HepG2 (cell line): Measurements from ENCODE around the gene KCNQ2. TPM values are rescaled to one million over a fixed set of nuclear protein-coding genes. Genes with fewer than 3 reads are reported as not detected.
A peak's percentile ranks its signal among the peaks of the same experiment; 100 is the strongest.

ENCODE experiments used
- ATAC-seq: fragments of 200-7000 bp; cut with Tn5 transposase; 3 replicates; pipeline ENCODE4 v1.9.1; 2020; ENCODE audit warnings: mild to moderate bottlenecking, moderate library complexity
- BruUV-seq: library from RNA; stranded (reverse); fragments of 400-500 nt; replicated peaks from 2 replicates; lab custom pipeline; 2021; lab: Mats Ljungman, UMichigan
- CTCF ChIA-PET: fragments of 300-600 bp; formaldehyde crosslinking; extraction: SDS; loops from one replicate; lab custom pipeline; 2021; ENCODE audit warnings: low total read pairs, inconsistent platforms, low intra/inter-chr PET ratio; lab: Yijun Ruan, JAX
- POLR2A ChIA-PET: fragments of 350-600 bp; sonication (Branson Sonifier 250); formaldehyde crosslinking; loops from one replicate; lab custom pipeline; 2020; ENCODE audit warnings: antibody characterized with exemption, inconsistent platforms; lab: Yijun Ruan, JAX
- DNase-seq: peaks from one replicate; pipeline ENCODE4 v3.0.0-alpha.2; 2015; ENCODE audit warnings: low spot score
- FAIRE-seq: peaks from 3 replicates; lab custom pipeline; 2011; peaks lifted over from hg19 to GRCh38; lab: Jason Lieb, UNC
- H2AFZ ChIP-seq: one replicate; pipeline ENCODE4 v1.6.1; 2011; ENCODE audit warnings: low read length, inconsistent platforms
- H3K27ac ChIP-seq: fragments of 300-600 bp; 3 replicates; pipeline ENCODE4 v1.8.0; 2011; ENCODE audit warnings: mixed run types, mild to moderate bottlenecking, mixed read lengths, low read length, inconsistent platforms; ENCODE audit not compliant: insufficient read depth; ENCODE audit errors: extremely low read length
- H3K27me3 ChIP-seq, 2 experiments: fragments of 200-600 bp in 1 of 2; 2 replicates in 1 of 2; 3 replicates in 1 of 2; pipeline versions ENCODE4 v1.6.0 to v1.8.0; 2011; ENCODE audit warnings: low read length in 2 of 2, mild to moderate bottlenecking in 2 of 2, moderate library complexity in 2 of 2, inconsistent platforms in 1 of 2; ENCODE audit not compliant: insufficient read depth in 2 of 2, control insufficient read depth in 1 of 2
- H3K36me3 ChIP-seq, 2 experiments: fragments of 200-600 bp in 1 of 2; replicated peaks in 1 of 2; 2 replicates in 1 of 2; 3 replicates in 1 of 2; pipeline versions ENCODE4 v1.5.1 to v1.8.0; 2011; ENCODE audit warnings: low read length in 2 of 2, inconsistent platforms in 1 of 2; ENCODE audit not compliant: insufficient read depth in 2 of 2, control insufficient read depth in 1 of 2
- H3K4me1 ChIP-seq: 2 replicates; pipeline ENCODE4 v1.5.1; 2012; ENCODE audit warnings: low read length, inconsistent platforms; ENCODE audit not compliant: insufficient read depth
- H3K4me2 ChIP-seq: 2 replicates; pipeline ENCODE4 v1.6.0; 2011; ENCODE audit warnings: low read depth, low read length, inconsistent platforms
- H3K4me3 ChIP-seq, 3 experiments: fragments of 200-600 bp in 1 of 3; sonication (generic), shearing (Covaris generic) in 1 of 3; replicated peaks in 1 of 3; 2 replicates each; pipeline ENCODE4 v1.5.1; 2011 to 2016; ENCODE audit warnings: low read length in 3 of 3, inconsistent platforms in 2 of 3, low read depth in 2 of 3, mild to moderate bottlenecking in 2 of 3, control low read depth in 1 of 3, mixed read lengths in 1 of 3; ENCODE audit not compliant: insufficient read depth in 1 of 3
- H3K79me2 ChIP-seq: one replicate; pipeline ENCODE4 v1.6.1; 2011; ENCODE audit warnings: low read length, inconsistent platforms; ENCODE audit not compliant: insufficient read depth
- H3K9ac ChIP-seq: 2 replicates; pipeline ENCODE4 v1.6.0; 2011; ENCODE audit warnings: mild to moderate bottlenecking, low read depth, low read length, inconsistent platforms; ENCODE audit not compliant: insufficient read depth
- H3K9me3 ChIP-seq: 2 replicates; pipeline ENCODE4 v1.5.1; 2012; ENCODE audit warnings: mild to moderate bottlenecking, low read length
- H4K20me1 ChIP-seq: 2 replicates; pipeline ENCODE4 v1.6.0; 2011; ENCODE audit warnings: inconsistent platforms, mild to moderate bottlenecking, low read length, moderate library complexity; ENCODE audit not compliant: insufficient read depth
- ATF7-NPFF ChIP-seq: sonication (generic); formaldehyde crosslinking; IDR thresholded peaks from 2 replicates; pipeline ENCODE4 v1.8.1; 2023; ENCODE audit warnings: mild to moderate bottlenecking, low read depth, missing genetic modification reagents, moderate library complexity
- GLI4 ChIP-seq: sonication (generic); formaldehyde crosslinking; IDR thresholded peaks from 2 replicates; pipeline ENCODE4 v1.5.1; 2020; ENCODE audit warnings: missing genetic modification reagents, mild to moderate bottlenecking, moderate library complexity, borderline replicate concordance
- JUND ChIP-seq: sonication (generic); formaldehyde crosslinking; IDR thresholded peaks from 2 replicates; pipeline ENCODE4 v1.8.0; 2022; ENCODE audit warnings: mild to moderate bottlenecking, missing genetic modification reagents
- MAX ChIP-seq: IDR thresholded peaks from 2 replicates; pipeline ENCODE4 v1.6.1; 2012; ENCODE audit warnings: inconsistent platforms
- PCBP2 ChIP-seq: fragments of 200-400 bp; formaldehyde crosslinking; optimal IDR thresholded peaks from 2 replicates; pipeline ENCODE3; 2018; ENCODE audit warnings: low read length, low read depth; ENCODE audit not compliant: poor library complexity, severe bottlenecking
- PHF8 ChIP-seq: sonication (generic); formaldehyde crosslinking; IDR thresholded peaks from 2 replicates; pipeline ENCODE4 v1.5.0; 2020; ENCODE audit warnings: missing genetic modification reagents
- TCF7L2 ChIP-seq: IDR thresholded peaks from 2 replicates; pipeline ENCODE4 v1.6.1; 2011; ENCODE audit warnings: mild to moderate bottlenecking, low read depth, low read length, moderate library complexity
- ZBTB40 ChIP-seq, 2 experiments: fragments of 450-650 bp in 1 of 2; sonication (generic) in 1 of 2; formaldehyde crosslinking in 1 of 2; IDR thresholded peaks; 2 replicates each; pipeline versions ENCODE4 v1.6.1 to v1.8.0; 2016 to 2022; ENCODE audit warnings: antibody characterized with exemption in 1 of 2, mild to moderate bottlenecking in 1 of 2, missing genetic modification reagents in 1 of 2
- ZNF17 ChIP-seq: sonication (generic); formaldehyde crosslinking; IDR thresholded peaks from 2 replicates; pipeline ENCODE4 v1.5.0; 2020; ENCODE audit warnings: mild to moderate bottlenecking, missing genetic modification reagents
- ZNF205 ChIP-seq: IDR thresholded peaks from 2 replicates; pipeline ENCODE4 v1.6.1; 2018; ENCODE audit warnings: missing biosample characterization, missing genetic modification reagents
- ZNF207 ChIP-seq: fragments of 450-650 bp; IDR thresholded peaks from 2 replicates; pipeline ENCODE4 v1.6.1; 2016; ENCODE audit warnings: antibody characterized with exemption, borderline replicate concordance
- ZNF563 ChIP-seq: sonication (generic); formaldehyde crosslinking; IDR thresholded peaks from 2 replicates; pipeline ENCODE4 v1.8.0; 2022; ENCODE audit warnings: mild to moderate bottlenecking, moderate library complexity, missing genetic modification reagents
- ZNF644 ChIP-seq: IDR thresholded peaks from 2 replicates; pipeline ENCODE4 v1.6.1; 2016; ENCODE audit warnings: low read depth
- ZNF768 ChIP-seq: sonication (generic); formaldehyde crosslinking; IDR thresholded peaks from 2 replicates; pipeline ENCODE4 v1.4.0; 2020; ENCODE audit warnings: missing genetic modification reagents
- WGBS: methylation state at CpG from one replicate; pipeline ENCODE4 v1.1.6; 2017; ENCODE audit warnings: low lambda C conversion rate; 5-methylcytosine and 5-hydroxymethylcytosine counted together
- in situ Hi-C: cut with HindIII; loops from 2 replicates; pipeline ENCODE4 v1.10.0; 2017; ENCODE audit warnings: low pct_unique_long_range_greater_than_20kb; ENCODE audit not compliant: extremely low pct_ligation_motif_present
- intact Hi-C: fragments of 100-400 bp; cut with micrococcal nuclease; formaldehyde crosslinking; loops from one replicate; pipeline ENCODE4 v1.10.0; 2022; ENCODE audit not compliant: unreplicated experiment
- polyA plus RNA-seq, 8 experiments: library from polyadenylated mRNA; depleted of rRNA in 3 of 8; stranded (reverse) in 7 of 8; unstranded in 1 of 8; fragments of >200 nt; fragmentation: Illumina TruSeq in 4 of 8; extraction: Trizol in 4 of 8; gene quantifications; 2 replicates each; pipeline versions ENCODE4 v1.2.1 to v1.2.3, GENCODE V29; 2011 to 2016; ENCODE audit warnings: low read depth in 4 of 8, missing spikeins in 1 of 8, mixed read lengths in 1 of 8; ENCODE audit not compliant: insufficient read depth in 1 of 8
- total RNA-seq, 5 experiments: library from RNA; depleted of rRNA; stranded (reverse); fragments of >200 nt; fragmentation: Illumina TruSeq; extraction: Trizol; gene quantifications; 2 replicates each; pipeline ENCODE4 v1.2.3, GENCODE V29; 2016; ENCODE audit warnings: low read depth in 1 of 5

KCNQ2 gene
- total and polyA plus RNA-seq, 2 of the 13 experiments (the other 11 are each of a cell fraction or from before 2014, with no cell fraction given) = not detected

GRCh38 chr20:63362436-63363009 lies 109.9 kb downstream of the KCNQ2 start:
- DNase-seq = no peak
- TF ChIP-seq ZNF17 (no peak), PHF8 (CRISPR knock-in tag) (no peak), ATF7-NPFF (CRISPR knock-in tag) (no peak), ZNF644 (CRISPR knock-in tag) (no peak), MAX (0 out of 2 replicates have a peak, but pooled peaks have one; percentile 20), ZNF207 (no peak), ZNF205 (CRISPR knock-in tag) (no peak), ZNF563 (peak; percentile 43; the same call in 1 of the 2 replicates), TCF7L2 (no peak), ZBTB40 (IDR thresholded peaks at IDR 0.05) (no peak), ZBTB40 (CRISPR knock-in tag; IDR thresholded peaks at IDR 0.05) (no peak), ZNF768 (CRISPR knock-in tag) (peak; percentile 65; the same call in 1 of the 2 replicates), GLI4 (CRISPR knock-in tag) (no peak), PCBP2 (no peak), JUND (CRISPR knock-in tag) (no peak)

More at GRCh38 chr20:63362436-63363009, 109.9 kb downstream of the KCNQ2 start:
- peaks cover 26 to 76% of the 10 kb centered on the region in 2 experiments for H3K27me3 ChIP-seq
- intact Hi-C loops (no loop called here), in situ Hi-C loops (no loop called here)
- no peak overlapping the region for H3K27ac ChIP-seq
- peak overlapping the region; percentile 61 for H3K4me2 ChIP-seq
- FAIRE-seq = peak; percentile 39
- H3K79me2 ChIP-seq = no peaks in the 10 kb centered on the region
- POLR2A ChIA-PET = interaction anchor here (0.6 kb wide), 1 partner anchor 15 kb away, joined by 3 read pairs; no protein-coding TSS in a partner anchor
- CTCF ChIA-PET = no interaction called here
- H2AFZ ChIP-seq = no peak overlapping the region
- H3K4me3 ChIP-seq = peak overlapping the region in 1 of 3 experiments; percentile 47; a peak in 1 of 6 replicates
- BruUV-seq = no TSS peak
- 31% methylated on average over 16 of the region's 16 CpGs for WGBS
- peaks cover 14% of the 10 kb centered on the region; the same call in 1 of the 2 replicates for H4K20me1 ChIP-seq
- H3K36me3 ChIP-seq = no peaks in the 10 kb centered on the region; a peak in 1 of 5 replicates
- H3K4me1 ChIP-seq = peaks cover 47% of the 10 kb centered on the region
- no peaks in the 10 kb centered on the region for H3K9me3 ChIP-seq
- H3K9ac ChIP-seq = no peak overlapping the region
- ATAC-seq = peak; percentile 3; the same call in 2 of the 3 replicates
